Liver (tissue), 9 donors: ENCODE results near the gene TEX261. TPM values are rescaled to one million over a fixed set of nuclear protein-coding genes. Genes with fewer than 3 reads are reported as not detected.

Experiments
- DNase-seq: peaks from one replicate; pipeline ENCODE4 v3.0.0-alpha.2; 2017; ENCODE audit warnings: low spot score
- H3K27ac ChIP-seq, 2 donors: one replicate each; pipeline ENCODE4 v1.7.0; 2013; ENCODE audit warnings: inconsistent platforms in 2 of 2, low read length in 2 of 2, control low read depth in 1 of 2, low read depth in 1 of 2, mild to moderate bottlenecking in 1 of 2
- H3K27me3 ChIP-seq, 4 donors: one replicate each; pipeline versions ENCODE4 v1.6.1 to v1.7.0; 2013; ENCODE audit warnings: low read length in 3 of 4, inconsistent platforms in 1 of 4, mild to moderate bottlenecking in 1 of 4, moderate library complexity in 1 of 4; ENCODE audit not compliant: control insufficient read depth in 4 of 4, insufficient read depth in 4 of 4
- H3K36me3 ChIP-seq, 4 donors: one replicate each; pipeline versions ENCODE4 v1.6.1 to v1.7.0; 2013; ENCODE audit warnings: low read length in 3 of 4, mild to moderate bottlenecking in 3 of 4, low read depth in 1 of 4, moderate library complexity in 1 of 4; ENCODE audit not compliant: control insufficient read depth in 4 of 4, insufficient read depth in 3 of 4
- H3K4me1 ChIP-seq, 4 donors: one replicate each; pipeline versions ENCODE4 v1.6.1 to v1.7.0; 2013; ENCODE audit warnings: low read length in 3 of 4, mild to moderate bottlenecking in 3 of 4, moderate library complexity in 1 of 4; ENCODE audit not compliant: control insufficient read depth in 4 of 4, insufficient read depth in 4 of 4
- H3K4me3 ChIP-seq, 3 donors: one replicate each; pipeline versions ENCODE4 v1.6.1 to v1.7.0; 2013; ENCODE audit warnings: low read length in 3 of 3, control low read depth in 1 of 3, low read depth in 1 of 3, mild to moderate bottlenecking in 1 of 3
- H3K9ac ChIP-seq, 2 donors: one replicate each; pipeline ENCODE4 v1.7.0; 2013; ENCODE audit warnings: low read length in 2 of 2, mild to moderate bottlenecking in 2 of 2, moderate library complexity in 2 of 2, control low read depth in 1 of 2, low read depth in 1 of 2
- H3K9me3 ChIP-seq, 4 donors: one replicate each; pipeline versions ENCODE4 v1.6.1 to v1.7.0; 2013; ENCODE audit warnings: low read length in 3 of 4; ENCODE audit not compliant: control insufficient read depth in 4 of 4
- ATF3 ChIP-seq: IDR thresholded peaks from 2 replicates; pipeline ENCODE4 v1.6.1; 2016; ENCODE audit warnings: antibody characterized with exemption
- CTCF ChIP-seq: fragments of 150-350 bp; IDR thresholded peaks from 2 replicates; pipeline ENCODE4 v1.5.1; 2017; ENCODE audit warnings: improper control_type of control experiment, low read depth, low read length; ENCODE audit not compliant: missing input control
- EGR1 ChIP-seq, 2 donors: IDR thresholded peaks; 2 replicates each; pipeline ENCODE4 v1.6.1; 2016 to 2018; ENCODE audit warnings: antibody characterized with exemption in 2 of 2, low read depth in 2 of 2
- FOXA1 ChIP-seq: IDR thresholded peaks from 2 replicates; pipeline ENCODE4 v1.6.1; 2016; ENCODE audit warnings: antibody characterized with exemption
- FOXA2 ChIP-seq: IDR thresholded peaks from 2 replicates; pipeline ENCODE4 v1.6.1; 2016; ENCODE audit warnings: antibody characterized with exemption
- GABPA ChIP-seq, 2 donors: IDR thresholded peaks in 1 of 2; conservative IDR thresholded peaks in 1 of 2; 2 replicates each; pipeline ENCODE4 v1.6.1; 2016; ENCODE audit warnings: antibody characterized with exemption in 2 of 2, mild to moderate bottlenecking in 1 of 2, moderate library complexity in 1 of 2
- HNF4A ChIP-seq, 2 donors: conservative IDR thresholded peaks; 2 replicates each; pipeline ENCODE4 v1.6.1; 2016; ENCODE audit warnings: antibody characterized with exemption in 2 of 2, mild to moderate bottlenecking in 2 of 2
- HNF4G ChIP-seq: IDR thresholded peaks from 2 replicates; pipeline ENCODE4 v1.6.1; 2016; ENCODE audit warnings: antibody characterized with exemption
- JUND ChIP-seq, 2 donors: IDR thresholded peaks; 2 replicates each; pipeline ENCODE4 v1.6.1; 2016; ENCODE audit warnings: antibody characterized with exemption in 2 of 2
- MAX ChIP-seq: IDR thresholded peaks from 2 replicates; pipeline ENCODE4 v1.6.1; 2016; ENCODE audit warnings: antibody characterized with exemption
- NR2F2 ChIP-seq: IDR thresholded peaks from 2 replicates; pipeline ENCODE4 v1.6.1; 2016; ENCODE audit warnings: antibody characterized with exemption
- RAD21 ChIP-seq, 2 donors: IDR thresholded peaks; 2 replicates each; pipeline ENCODE4 v1.6.1; 2016; ENCODE audit warnings: antibody characterized with exemption in 2 of 2, mild to moderate bottlenecking in 2 of 2
- REST ChIP-seq: IDR thresholded peaks from 2 replicates; pipeline ENCODE4 v1.6.1; 2016; ENCODE audit warnings: antibody characterized with exemption, mild to moderate bottlenecking
- RXRA ChIP-seq, 2 donors: IDR thresholded peaks; 2 replicates each; pipeline ENCODE4 v1.6.1; 2017 to 2018; ENCODE audit warnings: antibody characterized with exemption in 2 of 2, mild to moderate bottlenecking in 1 of 2
- SP1 ChIP-seq: IDR thresholded peaks from 2 replicates; pipeline ENCODE4 v1.6.1; 2018; ENCODE audit warnings: antibody characterized with exemption, mild to moderate bottlenecking
- TAF1 ChIP-seq: conservative IDR thresholded peaks from 2 replicates; pipeline ENCODE4 v1.6.1; 2016; ENCODE audit warnings: antibody characterized with exemption, mild to moderate bottlenecking
- YY1 ChIP-seq: IDR thresholded peaks from 2 replicates; pipeline ENCODE4 v1.6.1; 2016; ENCODE audit warnings: antibody characterized with exemption, mild to moderate bottlenecking
- ZBTB33 ChIP-seq: IDR thresholded peaks from 2 replicates; pipeline ENCODE4 v1.6.1; 2016; ENCODE audit warnings: antibody characterized with exemption
- WGBS: extraction: QIAGEN DNeasy Blood & Tissue Kit; methylation state at CpG from one replicate; pipeline ENCODE4 v1.1.7; 2013; 5-methylcytosine and 5-hydroxymethylcytosine counted together
- polyA plus RNA-seq, 2 donors: library from polyadenylated mRNA; stranded (reverse) in 1 of 2; unstranded in 1 of 2; fragments of 200-250 nt in 1 of 2; fragments of >200 nt in 1 of 2; fragmentation: Nextera tagmentation in 1 of 2; extraction: Ambion mirVana in 1 of 2; gene quantifications; one replicate each; pipeline versions ENCODE4 v1.2.1 to v1.2.3, GENCODE V29; 2013 to 2015
- total RNA-seq, 2 donors: library from RNA; depleted of rRNA; stranded (reverse); fragments of >200 nt; gene quantifications; one replicate each; pipeline ENCODE4 v1.2.3, GENCODE V29; 2014
- donor health status: healthy.
- donor health status: healthy.
- donor health status: healthy.
- donor health status: healthy.
- donor health status: healthy.

The TEX261 gene
- total and polyA plus RNA-seq, 4 donors: 14.2 to 54.8 (median 24.4) TPM

GRCh38 chr2:70990216-70990615, 4.5 kb downstream of the TEX261 start (continued):
- no peak for TF ChIP-seq ZBTB33
- TF ChIP-seq NR2F2: no peak
- TF ChIP-seq HNF4A (conservative IDR thresholded peaks at IDR 0.05): no peak
- TF ChIP-seq TAF1: no peak
- TF ChIP-seq SP1: no peak
- TF ChIP-seq RAD21 (IDR thresholded peaks at IDR 0.05): no peak

GRCh38 chr2:70988726-70989648, 5.7 kb downstream of the TEX261 start:
- no peak overlapping the region for H3K9ac ChIP-seq
- no peak for DNase-seq
- H3K9me3 ChIP-seq: no peaks in the 10 kb centered on the region
- peaks cover 1 to 13% (median 13%) of the 10 kb centered on the region in 4 donors for H3K4me1 ChIP-seq
- no peak overlapping the region for H3K4me3 ChIP-seq
- WGBS: 94% methylated on average over 16 of the region's 16 CpGs
- no peak overlapping the region for H3K27ac ChIP-seq
- TF ChIP-seq HNF4A (conservative IDR thresholded peaks at IDR 0.05) (no peak), ATF3 (no peak), EGR1 (IDR thresholded peaks at IDR 0.05; ENCODE audit: low read depth in 2 of 2) (no peak), JUND (IDR thresholded peaks at IDR 0.05) (no peak), REST (no peak), RXRA (IDR thresholded peaks at IDR 0.05) (no peak), TAF1 (no peak), SP1 (no peak), FOXA1 (no peak), YY1 (no peak), HNF4G (no peak), FOXA2 (no peak), MAX (no peak), ZBTB33 (no peak), GABPA (IDR thresholded peaks at IDR 0.05 in 1 of 2, conservative IDR thresholded peaks at IDR 0.05 in 1 of 2) (no peak), CTCF (no peak), NR2F2 (no peak), RAD21 (IDR thresholded peaks at IDR 0.05) (no peak)
- peaks cover 8 to 56% (median 37%) of the 10 kb centered on the region in 4 donors for H3K36me3 ChIP-seq
- H3K27me3 ChIP-seq: no peaks in the 10 kb centered on the region
